ENCODE measurements around the gene SAMD4B. TPM values are rescaled to one million over a fixed set of nuclear protein-coding genes. Genes with fewer than 3 reads are reported as not detected.

The SAMD4B gene
- total RNA-seq, 1 experiment from 2014 or later = 135 TPM

GRCh38 chr19:39400061-39400460, 57.8 kb downstream of the SAMD4B start:
- H4K91ac ChIP-seq (ENCODE audit: insufficient read length, low read depth, low read length) = no peak overlapping the region
- H3K18ac ChIP-seq (ENCODE audit: insufficient read length, low read depth, low read length) = no peak overlapping the region
- H2AFZ ChIP-seq (ENCODE audit: low read length) = no peak overlapping the region
- no peaks in the 10 kb centered on the region for H3K79me1 ChIP-seq (ENCODE audit: insufficient read depth, low read depth, low read length, poor library complexity, severe bottlenecking)
- no peak overlapping the region for H2BK20ac ChIP-seq (ENCODE audit: low read depth, low read length, poor library complexity, severe bottlenecking)
- no peak overlapping the region for H3K9ac ChIP-seq (ENCODE audit: extremely low read depth, insufficient read length, low read length)
- H3K4me2 ChIP-seq (ENCODE audit: insufficient read depth, insufficient read length, low read length) = no peak overlapping the region
- H3K27me3 ChIP-seq (ENCODE audit: insufficient read depth, low read length) = no peaks in the 10 kb centered on the region
- no peak overlapping the region for H3K27ac Mint-ChIP-seq
- H3K27me3 Mint-ChIP-seq (ENCODE audit: low read depth) = no peaks in the 10 kb centered on the region; the same call in 1 of the 2 replicates
- H2BK12ac ChIP-seq (ENCODE audit: insufficient read length, low read depth, low read length) = no peak overlapping the region
- no peak overlapping the region for H4K5ac ChIP-seq (ENCODE audit: insufficient read length, low read depth, low read length)
- H3K79me2 ChIP-seq (ENCODE audit: insufficient read depth, low read length) = no peaks in the 10 kb centered on the region
- H2BK15ac ChIP-seq (ENCODE audit: low read depth, low read length) = no peak overlapping the region
- H3K23me2 ChIP-seq (ENCODE audit: insufficient read length, low read depth, low read length, poor library complexity, severe bottlenecking) = peaks cover 15% of the 10 kb centered on the region
- H3K4me1 ChIP-seq (ENCODE audit: insufficient read depth, low read length) = peaks cover 4% of the 10 kb centered on the region; the same call in 1 of the 2 replicates
- H3K4me3 Mint-ChIP-seq = no peak overlapping the region
- H3T11ph ChIP-seq (ENCODE audit: low read length) = no peak overlapping the region
- no peak overlapping the region for H2BK120ac ChIP-seq (ENCODE audit: low read depth, low read length, poor library complexity, severe bottlenecking)
- no peak overlapping the region for H2BK5ac ChIP-seq (ENCODE audit: insufficient read length, low read length)
- H3K23ac ChIP-seq (ENCODE audit: insufficient read length, low read depth, low read length) = no peak overlapping the region
- H3K4me1 Mint-ChIP-seq = peaks cover 26 to 31% of the 10 kb centered on the region in 2 experiments
- H3K56ac ChIP-seq (ENCODE audit: insufficient read length, low read depth, low read length) = no peak overlapping the region
- no CpG with 5 or more reads among the region's 4 CpGs for WGBS (ENCODE audit: extremely low coverage, insufficient read length, low lambda C conversion rate)
- no peak overlapping the region for H4K8ac ChIP-seq (replicated peaks; ENCODE audit: insufficient read length, low read depth, low read length)
- H3K4ac ChIP-seq (ENCODE audit: low read depth, low read length) = no peak overlapping the region
- no peak for TF ChIP-seq CTCF (conservative IDR thresholded peaks at IDR 0.05)
- no peak overlapping the region for H3K14ac ChIP-seq (ENCODE audit: insufficient read depth, low read length)
- peaks cover 7 to 20% (median 16%) of the 10 kb centered on the region in 3 experiments; a peak in 6 of 7 replicates for H3K36me3 Mint-ChIP-seq (ENCODE audit: insufficient read depth in 1 of 3, low read depth in 3 of 3)
- H3K9me3 ChIP-seq (ENCODE audit: control insufficient read depth, low read depth, low read length) = no peaks in the 10 kb centered on the region
- no peak for DNase-seq
- H3K27ac ChIP-seq (ENCODE audit: insufficient read length, low read depth, low read length) = no peak overlapping the region
- no peak overlapping the region for H2AK5ac ChIP-seq (ENCODE audit: insufficient read length, low read length)
- H4K20me1 ChIP-seq (ENCODE audit: control insufficient read depth, insufficient read depth, insufficient read length) = no peaks in the 10 kb centered on the region
- H3K9me3 Mint-ChIP-seq = no peaks in the 10 kb centered on the region; a peak in 2 of 5 replicates
